ENCODE measurements around the gene TGM3. TPM values are rescaled to one million over a fixed set of nuclear protein-coding genes. Genes with fewer than 3 reads are reported as not detected.

TGM3 gene, protein sequence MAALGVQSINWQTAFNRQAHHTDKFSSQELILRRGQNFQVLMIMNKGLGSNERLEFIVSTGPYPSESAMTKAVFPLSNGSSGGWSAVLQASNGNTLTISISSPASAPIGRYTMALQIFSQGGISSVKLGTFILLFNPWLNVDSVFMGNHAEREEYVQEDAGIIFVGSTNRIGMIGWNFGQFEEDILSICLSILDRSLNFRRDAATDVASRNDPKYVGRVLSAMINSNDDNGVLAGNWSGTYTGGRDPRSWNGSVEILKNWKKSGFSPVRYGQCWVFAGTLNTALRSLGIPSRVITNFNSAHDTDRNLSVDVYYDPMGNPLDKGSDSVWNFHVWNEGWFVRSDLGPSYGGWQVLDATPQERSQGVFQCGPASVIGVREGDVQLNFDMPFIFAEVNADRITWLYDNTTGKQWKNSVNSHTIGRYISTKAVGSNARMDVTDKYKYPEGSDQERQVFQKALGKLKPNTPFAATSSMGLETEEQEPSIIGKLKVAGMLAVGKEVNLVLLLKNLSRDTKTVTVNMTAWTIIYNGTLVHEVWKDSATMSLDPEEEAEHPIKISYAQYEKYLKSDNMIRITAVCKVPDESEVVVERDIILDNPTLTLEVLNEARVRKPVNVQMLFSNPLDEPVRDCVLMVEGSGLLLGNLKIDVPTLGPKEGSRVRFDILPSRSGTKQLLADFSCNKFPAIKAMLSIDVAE
- total RNA-seq (not detected), polyA plus RNA-seq (not detected), total RNA-seq (0 reads per million in 6 experiments)

DNA sequence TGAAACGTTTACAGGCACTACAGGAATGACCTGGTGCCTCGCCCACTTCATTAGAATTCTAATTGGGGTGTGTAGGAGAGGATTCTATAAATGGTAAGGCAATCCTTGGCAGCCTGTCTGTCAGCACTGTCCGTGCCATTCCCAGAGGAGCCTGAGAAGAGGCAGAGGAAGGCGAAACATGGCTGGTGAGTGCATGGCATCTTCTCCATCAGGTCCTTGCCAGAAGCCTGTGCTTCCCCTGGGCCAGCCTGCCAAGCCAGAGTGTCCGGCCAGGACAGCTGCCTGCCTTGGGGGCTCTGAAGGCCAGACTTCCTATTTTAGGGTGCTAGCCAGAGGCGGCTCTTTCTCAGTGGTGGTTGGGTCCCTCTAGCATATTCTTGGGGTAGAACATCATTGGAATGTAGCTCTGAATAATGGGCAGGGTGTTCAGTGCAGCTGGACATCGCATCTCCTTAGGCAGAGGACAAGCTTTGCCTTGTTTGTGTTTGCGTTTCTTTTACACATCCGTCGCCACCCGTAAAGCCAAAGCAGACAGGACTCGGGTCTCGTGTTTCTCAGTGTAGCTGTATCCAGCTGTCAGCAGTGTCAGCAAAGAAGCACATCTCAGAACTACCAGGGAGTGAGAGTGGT lies at the start of gene TGM3:
TSS of gene TGM3 (plus strand) at position 116 of the 630 bp plus-strand sequence. CDS start at position 179, 63 bp downstream.
- Mint-ChIP-seq H3K4me1 (peaks cover 0 to 10% (median 3%) of the 10 kb centered on the region in 4 donors), H3K36me3 (peaks cover 0 to 2% (median 0%) of the 10 kb centered on the region in 3 donors), H3K9me3 (no peaks in the 10 kb centered on the region), H3K27ac (no peak within 1 kb of the TSS), H3K4me3 (no peak within 1 kb of the TSS), H3K27me3 (peaks cover 0 to 41% (median 15%) of the 10 kb centered on the region in 5 donors)
- peak in 1 of 10 donors; percentile 37 for DNase-seq
- ATAC-seq, result no peak
- POLR2A ChIA-PET, result no interaction called here

DNA sequence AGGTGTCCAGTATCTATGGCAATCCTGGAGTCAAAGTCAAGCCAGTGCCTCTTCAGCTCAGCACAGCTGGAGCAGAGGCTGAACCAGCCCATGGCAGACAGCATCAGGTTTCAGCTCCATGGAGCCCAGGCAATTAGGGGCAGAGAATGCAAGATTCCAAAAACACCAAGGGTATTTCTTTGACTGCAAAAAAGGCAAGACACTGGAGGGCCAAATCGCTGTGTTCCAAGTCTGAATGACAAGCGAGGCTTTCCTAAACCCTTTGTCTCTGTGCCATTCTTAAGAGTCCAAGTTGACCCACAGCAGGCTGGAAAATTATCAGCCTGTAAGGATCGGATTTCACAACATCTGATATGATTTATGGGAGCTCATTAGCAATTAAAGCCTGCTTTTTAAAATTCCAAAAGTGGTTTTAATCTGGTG lies 49.7 kb upstream of the TGM3 start:
- Mint-ChIP-seq H3K4me1 (no peaks in the 10 kb centered on the region), H3K27me3 (peaks cover 10 to 43% (median 29%) of the 10 kb centered on the region in 5 donors), H3K36me3 (no peaks in the 10 kb centered on the region), H3K4me3 (no peak overlapping the region), H3K27ac (no peak overlapping the region), H3K9me3 (no peaks in the 10 kb centered on the region)
- POLR2A ChIA-PET, result no interaction called here
- ATAC-seq, result no peak
- no peak for DNase-seq

DNA sequence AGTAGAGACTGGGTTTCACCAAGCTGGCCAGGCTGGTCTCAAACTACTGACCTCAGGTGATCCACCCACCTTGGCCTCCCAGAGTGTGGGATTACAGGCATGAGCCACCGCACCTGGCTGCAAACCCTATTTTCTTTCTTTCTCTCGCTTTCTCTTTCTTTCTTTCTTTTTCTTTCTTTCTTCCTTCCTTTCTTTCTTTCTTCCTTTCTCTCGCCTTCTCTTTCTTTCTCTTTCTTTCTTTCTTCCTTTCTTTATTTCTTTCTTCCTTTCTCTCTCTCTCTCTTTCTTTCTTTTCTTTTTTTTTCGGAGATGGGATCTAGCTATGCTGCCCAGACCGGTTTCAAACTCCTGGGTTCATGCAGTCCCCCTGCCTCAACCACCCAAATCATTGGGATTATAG lies 47.0 kb upstream of the TGM3 start:
- ATAC-seq, result no peak
- Mint-ChIP-seq H3K4me1 (no peaks in the 10 kb centered on the region), H3K9me3 (no peaks in the 10 kb centered on the region), H3K27ac (peak overlapping the region in 1 of 10 donors; percentile 6), H3K27me3 (peaks cover 12 to 44% (median 29%) of the 10 kb centered on the region in 5 donors), H3K4me3 (no peak overlapping the region), H3K36me3 (no peaks in the 10 kb centered on the region)
- POLR2A ChIA-PET, result no interaction called here
- DNase-seq, result no peak

DNA sequence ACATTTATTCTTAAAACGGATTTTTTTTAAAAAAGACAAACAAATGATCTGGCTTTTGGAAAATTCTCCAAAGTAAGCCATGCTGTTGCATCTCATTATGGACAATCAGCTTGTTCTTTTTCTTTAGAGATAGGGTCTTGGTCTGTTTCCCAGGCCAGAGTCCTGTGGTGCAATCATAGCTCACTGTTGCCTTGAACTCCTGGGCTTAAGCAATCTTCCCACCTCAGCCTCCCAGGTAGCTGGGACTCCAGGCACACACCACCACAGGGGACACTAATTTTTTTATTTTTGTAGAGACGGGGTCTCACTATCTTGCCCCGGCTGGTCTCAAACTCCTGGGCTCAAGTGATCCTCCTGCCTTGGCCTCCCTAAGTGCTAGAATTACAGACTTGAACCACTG lies 45.9 kb upstream of the TGM3 start:
- Mint-ChIP-seq H3K27ac (no peak overlapping the region), H3K36me3 (no peaks in the 10 kb centered on the region), H3K4me3 (no peak overlapping the region), H3K9me3 (no peaks in the 10 kb centered on the region), H3K27me3 (peaks cover 12 to 46% (median 31%) of the 10 kb centered on the region in 5 donors), H3K4me1 (no peaks in the 10 kb centered on the region)
- DNase-seq (no peak), ATAC-seq (no peak)
- POLR2A ChIA-PET, result no interaction called here

DNA sequence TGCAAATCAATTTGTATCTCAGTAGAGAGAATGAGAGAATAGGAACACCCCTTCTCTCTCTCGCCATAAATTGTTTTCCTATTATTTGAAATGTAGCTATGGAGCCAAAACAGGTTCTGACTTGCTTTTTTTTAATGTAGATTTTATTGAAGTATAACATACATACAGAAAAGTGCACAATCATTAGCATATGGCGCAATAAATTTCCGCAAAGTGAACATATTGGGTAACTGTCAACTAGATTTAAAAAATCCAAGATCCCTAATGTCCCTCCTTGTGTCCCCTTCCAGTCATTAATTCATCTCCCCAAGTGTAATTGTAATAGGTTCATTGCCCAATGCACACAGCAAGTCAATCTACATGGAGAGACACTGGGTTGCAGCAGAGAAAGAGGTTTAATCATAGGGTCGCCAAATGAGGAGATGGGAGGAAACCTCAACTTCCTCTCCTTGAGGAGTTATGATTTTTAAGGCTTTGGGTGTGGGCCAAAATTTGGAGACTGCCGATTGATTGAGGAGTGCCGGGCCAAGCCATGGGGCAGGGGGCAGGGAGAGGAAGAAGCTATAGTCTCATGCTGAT lies 43.3 kb upstream of the TGM3 start:
- Mint-ChIP-seq H3K36me3 (no peaks in the 10 kb centered on the region), H3K9me3 (no peaks in the 10 kb centered on the region), H3K27me3 (peaks cover 5 to 62% (median 27%) of the 10 kb centered on the region in 5 donors), H3K4me1 (peaks cover 0 to 2% (median 0%) of the 10 kb centered on the region in 4 donors), H3K4me3 (no peak overlapping the region), H3K27ac (no peak overlapping the region)
- DNase-seq, result no peak
- POLR2A ChIA-PET, result no interaction called here
- ATAC-seq, result no peak

DNA sequence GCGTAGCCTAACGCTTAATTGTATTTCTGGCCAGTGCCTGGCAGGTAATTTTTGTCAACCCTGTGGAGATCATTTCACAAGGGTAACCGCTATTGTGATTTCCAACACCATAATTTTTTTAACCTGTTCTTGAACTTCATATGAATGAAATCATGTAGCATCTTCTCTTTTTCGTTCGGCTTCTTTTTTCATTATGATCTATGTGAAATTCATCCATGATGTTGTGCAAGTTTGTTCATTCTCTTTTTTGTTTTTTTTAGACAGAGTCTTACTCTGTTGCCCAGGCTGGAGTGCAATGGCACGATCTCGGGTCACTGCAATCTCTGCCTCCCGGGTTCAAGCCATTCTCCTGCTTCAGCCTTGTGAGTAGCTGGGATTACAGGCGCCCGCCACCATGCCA lies 42.5 kb upstream of the TGM3 start:
- peaks cover 8 to 65% (median 25%) of the 10 kb centered on the region in 5 donors for H3K27me3 Mint-ChIP-seq
- H3K9me3 Mint-ChIP-seq, result no peaks in the 10 kb centered on the region
- H3K36me3 Mint-ChIP-seq, result no peaks in the 10 kb centered on the region
- no peak for DNase-seq
- POLR2A ChIA-PET, result no interaction called here
- peaks cover 0 to 2% (median 0%) of the 10 kb centered on the region in 4 donors for H3K4me1 Mint-ChIP-seq
- no peak overlapping the region for H3K27ac Mint-ChIP-seq
- no peak for ATAC-seq
- H3K4me3 Mint-ChIP-seq, result no peak overlapping the region

DNA sequence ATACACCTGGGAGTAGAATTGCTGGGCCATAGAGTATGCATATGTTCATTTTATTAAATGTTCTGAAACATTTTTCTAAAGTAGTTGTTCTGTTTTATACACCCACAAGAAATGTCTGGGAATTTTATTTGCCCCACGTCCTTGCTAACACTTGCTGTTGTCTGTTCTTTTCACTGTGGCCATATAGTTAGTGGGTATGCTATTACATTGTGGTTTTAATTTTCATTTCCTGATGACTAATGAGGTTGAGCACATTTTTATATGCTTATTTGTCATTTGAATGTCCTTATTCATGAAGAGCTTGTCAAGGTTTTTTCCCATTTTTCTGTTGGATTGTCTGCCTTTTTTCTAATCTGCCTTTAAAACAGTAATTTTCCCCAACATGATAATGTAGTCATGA lies 41.5 kb upstream of the TGM3 start:
- Mint-ChIP-seq H3K4me1 (peaks cover 0 to 2% (median 0%) of the 10 kb centered on the region in 4 donors), H3K36me3 (no peaks in the 10 kb centered on the region), H3K4me3 (no peak overlapping the region), H3K27ac (no peak overlapping the region), H3K9me3 (no peaks in the 10 kb centered on the region), H3K27me3 (peaks cover 5 to 65% (median 21%) of the 10 kb centered on the region in 5 donors)
- ATAC-seq (no peak), DNase-seq (no peak)
- POLR2A ChIA-PET, result no interaction called here

DNA sequence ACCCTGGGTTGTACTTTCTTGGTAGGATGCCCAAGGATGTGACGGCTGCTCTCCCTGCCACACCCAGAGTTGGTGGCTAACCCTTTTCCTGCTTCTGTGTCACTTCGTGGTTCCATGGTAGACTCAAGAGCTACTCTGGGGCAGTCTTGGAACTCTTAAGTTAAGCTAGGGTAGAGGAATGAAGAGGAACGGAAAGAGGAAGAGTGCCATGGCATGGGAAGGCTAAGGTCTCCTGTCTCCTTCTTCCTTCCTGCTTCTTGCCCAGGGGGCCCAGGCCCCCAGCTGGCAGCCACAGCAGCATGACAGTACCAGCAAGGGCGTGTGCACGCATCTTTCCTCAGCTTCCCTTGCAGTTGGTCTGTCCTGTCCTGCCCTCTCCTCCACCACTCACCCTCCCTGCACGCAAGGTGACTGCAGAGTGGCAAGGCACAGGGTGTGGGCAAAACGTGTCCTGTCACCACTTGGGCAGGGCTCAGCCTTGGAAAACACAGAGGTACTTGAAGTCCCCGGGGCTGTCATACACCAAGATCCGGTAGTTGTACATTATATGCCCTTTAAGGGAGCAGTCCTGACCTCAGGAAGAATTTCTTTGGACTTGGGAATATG lies 39.8 kb upstream of the TGM3 start:
- DNase-seq, result no peak
- H3K27me3 Mint-ChIP-seq, result peaks cover 5 to 63% (median 12%) of the 10 kb centered on the region in 5 donors
- no peak overlapping the region for H3K27ac Mint-ChIP-seq
- POLR2A ChIA-PET, result no interaction called here
- no peak for ATAC-seq
- H3K36me3 Mint-ChIP-seq, result no peaks in the 10 kb centered on the region
- no peaks in the 10 kb centered on the region for H3K9me3 Mint-ChIP-seq
- peaks cover 0 to 2% (median 0%) of the 10 kb centered on the region in 4 donors for H3K4me1 Mint-ChIP-seq
- no peak overlapping the region for H3K4me3 Mint-ChIP-seq

DNA sequence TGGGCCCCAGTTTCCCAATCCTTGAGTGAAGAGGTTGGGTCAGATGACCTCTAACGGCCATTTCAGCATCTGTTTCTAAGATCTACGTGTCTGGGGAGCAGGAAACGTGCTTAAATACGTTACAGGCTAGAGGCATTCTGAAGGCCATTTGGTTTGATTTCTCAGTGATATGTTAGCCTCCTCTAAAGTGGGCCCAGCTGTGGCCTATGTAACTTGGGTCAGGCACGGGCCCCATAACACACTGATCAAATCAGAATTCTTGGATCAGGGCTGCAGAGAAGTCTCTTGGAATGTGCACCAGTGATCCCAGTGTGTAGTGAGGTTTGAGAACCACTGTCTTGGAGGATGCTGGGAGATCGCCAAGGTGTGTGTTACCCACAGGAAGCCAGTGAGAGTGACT lies 36.1 kb upstream of the TGM3 start:
- DNase-seq, result no peak
- Mint-ChIP-seq H3K4me1 (peaks cover 0 to 2% (median 0%) of the 10 kb centered on the region in 4 donors), H3K4me3 (no peak overlapping the region), H3K27me3 (peaks cover 3 to 45% (median 4%) of the 10 kb centered on the region in 5 donors), H3K36me3 (no peaks in the 10 kb centered on the region), H3K27ac (peak overlapping the region in 1 of 10 donors; percentile 21), H3K9me3 (no peaks in the 10 kb centered on the region)
- POLR2A ChIA-PET, result no interaction called here
- ATAC-seq, result no peak

DNA sequence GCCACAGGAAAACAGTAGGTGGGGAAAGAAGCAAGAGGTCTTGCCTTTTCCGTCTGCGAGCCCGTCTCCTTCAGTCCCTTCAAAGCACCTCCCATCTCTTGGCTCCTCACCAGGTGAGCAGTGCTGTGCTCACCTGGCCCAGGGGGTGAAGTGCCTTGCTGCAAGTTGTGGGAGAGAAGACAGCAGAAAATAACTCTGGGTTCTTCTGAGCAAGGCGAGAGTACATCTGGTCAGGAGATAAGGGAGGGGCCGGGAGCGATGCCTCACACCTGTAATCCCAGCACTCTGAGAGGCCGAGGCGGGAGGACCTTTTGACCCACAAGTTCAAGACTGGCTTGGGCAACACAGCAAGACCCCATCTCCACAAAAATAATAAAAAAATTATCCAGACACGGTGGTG lies 35.6 kb upstream of the TGM3 start:
- no peak for ATAC-seq
- H3K27me3 Mint-ChIP-seq, result peaks cover 3 to 42% (median 4%) of the 10 kb centered on the region in 5 donors
- peaks cover 0 to 2% (median 0%) of the 10 kb centered on the region in 4 donors for H3K4me1 Mint-ChIP-seq
- no peak overlapping the region for H3K27ac Mint-ChIP-seq
- POLR2A ChIA-PET, result no interaction called here
- DNase-seq, result no peak
- H3K4me3 Mint-ChIP-seq, result no peak overlapping the region
- H3K36me3 Mint-ChIP-seq, result no peaks in the 10 kb centered on the region
- H3K9me3 Mint-ChIP-seq, result no peaks in the 10 kb centered on the region

DNA sequence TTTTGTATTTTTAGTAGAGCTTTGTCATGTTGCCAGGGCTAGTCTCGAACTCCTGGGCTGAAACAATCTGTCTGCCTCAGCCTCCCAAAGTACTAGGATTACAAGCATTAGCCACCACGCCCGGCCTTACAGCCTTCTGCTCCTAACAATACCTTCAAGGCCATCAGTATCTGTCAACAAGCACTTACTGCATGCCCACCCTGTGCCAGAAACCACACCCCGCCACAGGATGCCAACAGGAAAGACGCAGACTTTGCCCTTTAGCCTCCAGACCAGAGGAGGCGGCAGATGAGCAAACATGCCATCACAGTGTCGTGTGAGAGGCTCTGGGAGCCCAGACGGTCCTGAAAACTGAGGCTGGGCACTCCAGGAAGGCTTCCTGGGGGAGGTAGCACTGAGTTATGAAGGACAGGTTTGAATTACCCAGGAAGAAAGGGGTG lies 34.7 kb upstream of the TGM3 start:
- POLR2A ChIA-PET, result no interaction called here
- H3K4me1 Mint-ChIP-seq, result no peaks in the 10 kb centered on the region

DNA sequence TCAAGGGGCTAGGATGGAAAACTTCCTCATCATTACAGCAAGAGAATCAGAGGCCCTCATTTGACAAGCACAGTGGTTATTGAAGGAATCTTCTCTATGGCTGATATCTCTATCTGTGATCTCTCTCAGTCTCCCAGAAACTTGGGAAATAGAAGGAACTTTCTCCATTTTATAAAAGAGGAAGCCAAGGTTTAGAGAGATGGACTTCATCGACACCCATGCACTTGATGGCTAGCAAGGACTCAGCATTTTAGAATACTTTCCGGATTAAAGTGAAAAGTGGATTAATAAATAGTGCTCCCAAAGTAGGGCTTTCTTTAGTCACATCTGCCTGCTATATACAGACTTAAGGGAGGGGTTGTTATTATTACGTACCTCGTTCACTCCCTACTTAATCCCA lies 34.2 kb upstream of the TGM3 start:
- DNase-seq, result no peak
- no peaks in the 10 kb centered on the region for H3K4me1 Mint-ChIP-seq
- POLR2A ChIA-PET, result no interaction called here

More for the DNA sequence above, 34.7 kb upstream of the TGM3 start:
- Mint-ChIP-seq H3K36me3 (no peaks in the 10 kb centered on the region), H3K4me3 (no peak overlapping the region), H3K27me3 (peaks cover 3 to 42% (median 9%) of the 10 kb centered on the region in 5 donors), H3K9me3 (peaks cover 0 to 2% (median 0%) of the 10 kb centered on the region in 9 donors), H3K27ac (no peak overlapping the region)
- ATAC-seq (no peak), DNase-seq (no peak)

More for the DNA sequence above, 34.2 kb upstream of the TGM3 start:
- Mint-ChIP-seq H3K9me3 (peaks cover 0 to 2% (median 0%) of the 10 kb centered on the region in 9 donors), H3K4me3 (no peak overlapping the region), H3K27me3 (peaks cover 3 to 43% (median 14%) of the 10 kb centered on the region in 5 donors), H3K36me3 (no peaks in the 10 kb centered on the region), H3K27ac (no peak overlapping the region)
- no peak for ATAC-seq
